HAP-1 (cell line): ENCODE results near the gene JAZF1.

ENCODE experiments used
- DNase-seq, 2 experiments: peaks; one replicate each; pipeline ENCODE4 v3.0.0-alpha.2; 2016 to 2020; ENCODE audit warnings: low spot score in 2 of 2
- H3K27me3 ChIP-seq: fragments of 250-450 bp; sonication (Bioruptor Pico); 2 replicates; pipeline ENCODE4 v1.5.1; 2020; ENCODE audit warnings: low read depth, mild to moderate bottlenecking, moderate library complexity
- H3K36me3 ChIP-seq: fragments of 250-450 bp; sonication (Bioruptor Pico); replicated peaks from 2 replicates; pipeline ENCODE4 v1.5.1; 2020; ENCODE audit warnings: mild to moderate bottlenecking
- H3K4me1 ChIP-seq: fragments of 250-450 bp; sonication (Bioruptor Pico); 2 replicates; pipeline ENCODE4 v1.5.1; 2020; ENCODE audit warnings: mild to moderate bottlenecking
- H3K4me3 ChIP-seq: fragments of 250-450 bp; sonication (Bioruptor Pico); 2 replicates; pipeline ENCODE4 v1.5.1; 2020; ENCODE audit warnings: mild to moderate bottlenecking, moderate library complexity
- H3K9me3 ChIP-seq: fragments of 250-450 bp; sonication (Bioruptor Pico); 2 replicates; pipeline ENCODE4 v1.5.1; 2020; ENCODE audit warnings: mild to moderate bottlenecking, moderate library complexity
- in situ Hi-C: fragments of 300-500 bp; cut with MboI; formaldehyde crosslinking; loops from 3 replicates; pipeline ENCODE4 v1.14.3; 2020; ENCODE audit warnings: low sequenced_read_pairs, inconsistent platforms, mixed read lengths

JAZF1 gene

GRCh38 chr7:28149291-28150101, 31.1 kb downstream of the JAZF1 start:
- H3K9me3 ChIP-seq: no peaks in the 10 kb centered on the region
- H3K36me3 ChIP-seq: no peaks in the 10 kb centered on the region
- H3K27me3 ChIP-seq: no peaks in the 10 kb centered on the region
- H3K4me1 ChIP-seq: no peaks in the 10 kb centered on the region
- no peak overlapping the region for H3K4me3 ChIP-seq
- in situ Hi-C loops: no loop called here
- no peak for DNase-seq

- Histone ChIP-seq H3K36me3 (no peaks in the 10 kb centered on the region), H3K9me3 (no peaks in the 10 kb centered on the region), H3K4me3 (no peak overlapping the region), H3K4me1 (no peaks in the 10 kb centered on the region), H3K27me3 (no peaks in the 10 kb centered on the region)
- no peak for DNase-seq
- in situ Hi-C loops: no loop called here
These were observed 34.7 kb downstream of the JAZF1 start for GRCh38 chr7:28145931-28146330.

- in situ Hi-C loops: no loop called here
- no peak overlapping the region for H3K4me3 ChIP-seq
- H3K27me3 ChIP-seq: no peaks in the 10 kb centered on the region
These were observed 35.4 kb downstream of the JAZF1 start for GRCh38 chr7:28145090-28145626.

GRCh38 chr7:28144266-28144665, 36.3 kb downstream of the JAZF1 start:
- H3K4me3 ChIP-seq: no peak overlapping the region
- H3K36me3 ChIP-seq: no peaks in the 10 kb centered on the region
- H3K9me3 ChIP-seq: no peaks in the 10 kb centered on the region
- H3K4me1 ChIP-seq: no peaks in the 10 kb centered on the region
- peak in 1 of 2 experiments; percentile 43 for DNase-seq
- H3K27me3 ChIP-seq: no peaks in the 10 kb centered on the region
- in situ Hi-C loops: no loop called here

More at GRCh38 chr7:28145090-28145626, 35.4 kb downstream of the JAZF1 start:
- no peaks in the 10 kb centered on the region for H3K9me3 ChIP-seq
- no peak for DNase-seq
- H3K36me3 ChIP-seq: no peaks in the 10 kb centered on the region
- H3K4me1 ChIP-seq: no peaks in the 10 kb centered on the region

- Histone ChIP-seq H3K36me3 (no peaks in the 10 kb centered on the region), H3K9me3 (no peaks in the 10 kb centered on the region), H3K27me3 (no peaks in the 10 kb centered on the region), H3K4me3 (no peak overlapping the region), H3K4me1 (no peaks in the 10 kb centered on the region)
- in situ Hi-C loops: no loop called here
- DNase-seq: no peak
These were observed 37.9 kb downstream of the JAZF1 start for GRCh38 chr7:28142650-28143049.

GRCh38 chr7:28140979-28141378, 39.6 kb downstream of the JAZF1 start:
- no peak overlapping the region for H3K4me3 ChIP-seq
- no peaks in the 10 kb centered on the region for H3K36me3 ChIP-seq
- no peaks in the 10 kb centered on the region for H3K4me1 ChIP-seq
- no peak for DNase-seq
- H3K27me3 ChIP-seq: no peaks in the 10 kb centered on the region
- H3K9me3 ChIP-seq: no peaks in the 10 kb centered on the region
- in situ Hi-C loops: no loop called here

- in situ Hi-C loops: no loop called here
- Histone ChIP-seq H3K27me3 (no peaks in the 10 kb centered on the region), H3K4me3 (no peak overlapping the region), H3K36me3 (no peaks in the 10 kb centered on the region), H3K4me1 (no peaks in the 10 kb centered on the region), H3K9me3 (no peaks in the 10 kb centered on the region)
- DNase-seq: no peak
These were observed 41.8 kb downstream of the JAZF1 start for GRCh38 chr7:28138837-28139236.

- Histone ChIP-seq H3K4me3 (no peak overlapping the region), H3K36me3 (no peaks in the 10 kb centered on the region), H3K4me1 (peaks cover 5% of the 10 kb centered on the region), H3K27me3 (no peaks in the 10 kb centered on the region), H3K9me3 (no peaks in the 10 kb centered on the region)
- DNase-seq: no peak
- in situ Hi-C loops: no loop called here
These were observed 43.1 kb downstream of the JAZF1 start for GRCh38 chr7:28137463-28137862.

GRCh38 chr7:28136885-28137284, 43.7 kb downstream of the JAZF1 start:
- no peak for DNase-seq
- H3K27me3 ChIP-seq: no peaks in the 10 kb centered on the region
- in situ Hi-C loops: no loop called here
- no peaks in the 10 kb centered on the region for H3K36me3 ChIP-seq
- no peaks in the 10 kb centered on the region for H3K9me3 ChIP-seq
- peaks cover 5% of the 10 kb centered on the region for H3K4me1 ChIP-seq
- no peak overlapping the region for H3K4me3 ChIP-seq

- H3K4me3 ChIP-seq: no peak overlapping the region
- H3K9me3 ChIP-seq: no peaks in the 10 kb centered on the region
- in situ Hi-C loops: no loop called here
- H3K4me1 ChIP-seq: peaks cover 8% of the 10 kb centered on the region
- no peaks in the 10 kb centered on the region for H3K36me3 ChIP-seq
- DNase-seq: no peak
- H3K27me3 ChIP-seq: no peaks in the 10 kb centered on the region
These were observed 44.2 kb downstream of the JAZF1 start for GRCh38 chr7:28136420-28136819.

GRCh38 chr7:28135760-28136159, 44.8 kb downstream of the JAZF1 start:
- DNase-seq: no peak
- peaks cover 8% of the 10 kb centered on the region for H3K4me1 ChIP-seq
- H3K4me3 ChIP-seq: no peak overlapping the region
- H3K9me3 ChIP-seq: no peaks in the 10 kb centered on the region
- H3K36me3 ChIP-seq: no peaks in the 10 kb centered on the region
- H3K27me3 ChIP-seq: no peaks in the 10 kb centered on the region
- in situ Hi-C loops: no loop called here

GRCh38 chr7:28135315-28135714, 45.3 kb downstream of the JAZF1 start:
- Histone ChIP-seq H3K4me1 (peaks cover 8% of the 10 kb centered on the region), H3K36me3 (no peaks in the 10 kb centered on the region), H3K4me3 (no peak overlapping the region), H3K27me3 (no peaks in the 10 kb centered on the region), H3K9me3 (no peaks in the 10 kb centered on the region)
- DNase-seq: no peak
- in situ Hi-C loops: no loop called here

GRCh38 chr7:28133872-28134271, 46.7 kb downstream of the JAZF1 start:
- Histone ChIP-seq H3K4me1 (peaks cover 8% of the 10 kb centered on the region), H3K4me3 (no peak overlapping the region), H3K27me3 (no peaks in the 10 kb centered on the region), H3K9me3 (no peaks in the 10 kb centered on the region), H3K36me3 (no peaks in the 10 kb centered on the region)
- no peak for DNase-seq
- in situ Hi-C loops: no loop called here

- H3K36me3 ChIP-seq: no peaks in the 10 kb centered on the region
- H3K9me3 ChIP-seq: no peaks in the 10 kb centered on the region
- H3K4me1 ChIP-seq: peaks cover 8% of the 10 kb centered on the region
- in situ Hi-C loops: no loop called here
- H3K4me3 ChIP-seq: no peak overlapping the region
- no peaks in the 10 kb centered on the region for H3K27me3 ChIP-seq
- no peak for DNase-seq
These were observed 47.4 kb downstream of the JAZF1 start for GRCh38 chr7:28132959-28133870.
